ENCODE measurements around the gene MYLK. TPM values are rescaled to one million over a fixed set of nuclear protein-coding genes. Genes with fewer than 3 reads are reported as not detected.
A peak's percentile ranks its signal among the peaks of the same experiment; 100 is the strongest.

The MYLK gene
- total RNA-seq, 1 donor from 2014 or later = 78.1 TPM

- no peak for DNase-seq
Measured at GRCh38 chr3:123767564-123768292, 116.4 kb downstream of the MYLK start.

- no peak for DNase-seq
Measured at GRCh38 chr3:123767009-123767372, 117.1 kb downstream of the MYLK start.

GRCh38 chr3:123766193-123767008 is 117.7 kb downstream of the MYLK start:
- DNase-seq = no peak

- peak; percentile 34 for DNase-seq
Measured at GRCh38 chr3:123765475-123766128, 118.5 kb downstream of the MYLK start.

- no peak for DNase-seq
Measured at GRCh38 chr3:123764647-123765046, 119.5 kb downstream of the MYLK start.

GRCh38 chr3:123762805-123763204 is 121.3 kb downstream of the MYLK start:
- no peak for DNase-seq

- no peak for DNase-seq
Measured at GRCh38 chr3:123760817-123761216, 123.3 kb downstream of the MYLK start.

GRCh38 chr3:123759871-123760270 is 124.3 kb downstream of the MYLK start:
- DNase-seq = no peak

GRCh38 chr3:123759311-123759710 is 124.8 kb downstream of the MYLK start:
- peak; percentile 14 for DNase-seq

GRCh38 chr3:123758081-123758564 is 126.0 kb downstream of the MYLK start:
- no peak for DNase-seq

- no peak for DNase-seq
Measured at GRCh38 chr3:123757281-123757940, 126.7 kb downstream of the MYLK start.

GRCh38 chr3:123755501-123755900 is 128.6 kb downstream of the MYLK start:
- DNase-seq = no peak

- no peak for DNase-seq
Measured at GRCh38 chr3:123755085-123755484, 129.0 kb downstream of the MYLK start.

GRCh38 chr3:123753286-123753685 is 130.8 kb downstream of the MYLK start:
- no peak for DNase-seq

- no peak for DNase-seq
Measured at GRCh38 chr3:123752228-123752627, 131.9 kb downstream of the MYLK start.

GRCh38 chr3:123751433-123751832 is 132.7 kb downstream of the MYLK start:
- no peak for DNase-seq

- peak; percentile 78 for DNase-seq
Measured at GRCh38 chr3:123750659-123751420, 133.3 kb downstream of the MYLK start.

- DNase-seq = peak; percentile 64
Measured at GRCh38 chr3:123750209-123750608, 133.9 kb downstream of the MYLK start.

GRCh38 chr3:123749711-123750110 is 134.4 kb downstream of the MYLK start:
- DNase-seq = no peak

- DNase-seq = peak; percentile 71
Measured at GRCh38 chr3:123745184-123745855, 138.8 kb downstream of the MYLK start.

GRCh38 chr3:123744064-123744463 is 140.1 kb downstream of the MYLK start:
- DNase-seq = no peak

All from dermis blood vessel endothelial cell (primary cell).